AML-193 (cell line): ENCODE measurements around the gene ETDC.
"Not testable (repeated sequence)": the region's sequence is repeated elsewhere in the genome, so short reads cannot be mapped to it uniquely, and the experiment has no call there.

Experiments used
- DNase-seq, 2 experiments: peaks; one replicate each; lab custom pipeline; 2025; lab: John Stamatoyannopoulos, UW

The ETDC gene

DNA sequence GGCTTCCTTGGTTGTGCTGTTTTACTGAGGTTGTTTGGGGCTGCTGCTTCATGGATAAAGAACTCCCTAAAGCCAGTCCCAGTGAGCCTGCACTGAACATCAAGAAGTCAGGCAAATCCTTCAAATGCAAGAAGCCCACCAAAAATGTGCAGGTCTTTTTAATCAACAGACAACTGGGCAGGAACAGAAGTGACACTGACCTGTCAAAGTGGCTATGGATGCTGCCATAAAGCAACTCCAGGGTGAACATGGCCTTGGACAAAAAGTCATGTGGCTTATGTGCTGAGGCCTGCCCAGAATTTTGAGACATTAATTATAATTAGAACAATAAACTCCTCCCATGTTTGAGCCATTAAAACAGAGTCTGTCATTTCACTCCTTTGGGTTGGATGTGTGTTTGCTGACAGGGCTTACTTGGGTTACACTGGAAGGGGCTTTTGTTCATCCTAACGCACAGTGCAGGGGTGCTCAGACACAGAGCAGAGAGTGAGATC, at the start of gene ETDC:
Gene ETDC, plus strand, starts transcription at position 51 of the 494 bp plus-strand sequence. Its CDS starts 0 bp downstream, at position 51.
- DNase-seq: no peak

DNA sequence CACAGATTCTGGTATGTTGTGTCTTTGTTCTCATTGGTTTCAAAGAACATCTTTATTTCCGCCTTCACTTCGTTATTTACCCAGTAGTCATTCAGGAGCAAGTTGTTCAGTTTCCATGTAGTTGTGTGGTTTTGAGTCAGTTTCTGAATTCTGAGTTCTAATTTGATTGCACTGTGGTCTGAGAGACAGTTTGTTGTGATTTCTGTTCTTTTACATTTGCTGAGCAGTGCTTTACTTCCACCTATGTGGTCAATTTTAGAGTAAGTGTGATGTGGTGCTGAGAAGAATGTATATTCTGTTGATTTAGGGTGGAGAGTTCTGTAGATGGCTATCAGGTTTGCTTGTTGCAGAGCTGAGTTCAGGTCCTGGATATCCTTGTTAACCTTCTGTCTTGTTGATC, 48.3 kb upstream of the ETDC start:
- not testable (repeated sequence) for DNase-seq

DNA sequence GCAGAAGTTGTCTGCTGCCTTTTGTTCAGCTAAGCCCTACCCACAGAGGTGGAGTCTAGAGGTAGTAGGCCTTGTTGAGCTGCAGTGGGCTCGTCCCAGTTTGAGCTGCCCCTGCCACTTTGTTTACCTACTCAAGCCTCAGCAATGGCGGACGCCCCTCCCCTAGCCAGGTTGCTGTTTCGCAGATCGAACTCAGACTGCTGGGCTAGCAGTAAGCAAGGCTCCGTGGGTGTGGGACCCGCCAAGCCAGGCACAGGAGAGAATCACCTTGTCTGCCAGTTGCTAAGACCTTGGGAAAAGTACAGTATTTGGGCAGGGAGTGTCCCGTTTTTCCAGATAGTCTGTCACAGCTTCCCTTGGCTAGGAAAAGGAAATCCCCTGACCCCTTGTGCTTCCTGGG, 45.9 kb upstream of the ETDC start:
- not testable (repeated sequence) for DNase-seq

DNA sequence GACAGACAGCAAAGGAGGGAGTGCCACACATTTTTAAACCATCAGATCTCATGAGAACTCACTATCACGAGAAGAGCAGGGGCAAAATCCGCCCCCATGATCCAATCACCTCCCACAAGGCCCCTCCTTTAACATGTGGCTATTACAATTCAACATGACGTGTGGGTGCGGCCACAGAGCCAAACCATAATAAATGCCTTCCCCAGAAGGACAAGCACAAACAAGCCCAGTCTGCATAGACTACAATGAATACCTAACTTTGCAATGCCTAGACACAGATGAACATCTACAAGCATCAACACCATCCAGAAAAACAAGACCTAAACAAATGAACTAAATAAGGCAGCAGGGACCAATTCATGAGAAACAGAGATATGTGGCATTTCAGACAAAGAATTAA, 45.1 kb upstream of the ETDC start:
- no peak for DNase-seq

DNA sequence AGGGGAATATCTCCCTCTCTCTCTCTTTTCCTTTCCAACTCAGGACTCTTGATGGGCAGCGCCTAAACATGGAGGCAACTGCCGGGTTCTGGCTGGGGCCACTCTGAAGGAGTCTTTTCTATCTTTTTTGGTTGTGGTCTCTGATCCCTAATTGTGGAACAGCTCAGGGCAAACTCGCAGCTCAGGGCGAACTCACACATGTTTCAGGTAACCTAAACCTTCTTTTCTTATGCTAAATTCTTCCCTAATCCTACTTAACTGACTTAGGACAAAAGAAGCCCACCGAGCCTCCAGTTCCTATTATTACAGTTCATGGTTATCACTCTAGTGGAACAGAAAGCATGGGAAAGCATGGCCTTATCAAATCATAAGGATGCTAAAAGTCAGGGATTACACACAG, 36.1 kb upstream of the ETDC start:
- DNase-seq: no peak

DNA sequence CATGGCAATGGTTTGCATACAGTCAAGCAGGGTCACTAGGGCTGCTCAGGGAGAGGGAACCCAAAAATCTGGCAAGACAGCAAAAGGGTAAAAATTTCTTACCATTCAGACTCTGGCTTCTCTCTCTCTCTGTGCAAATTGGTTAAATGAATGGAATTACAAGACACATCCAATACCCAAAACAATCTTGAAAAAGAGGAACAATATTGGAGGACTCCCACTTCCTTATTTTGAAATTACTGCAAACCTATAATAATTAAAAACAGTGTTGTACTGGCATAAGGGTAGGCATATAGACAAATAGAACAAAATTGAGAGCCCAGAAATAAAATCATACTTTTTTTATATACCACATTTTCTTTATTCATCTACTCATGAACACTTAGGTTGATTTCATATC, 33.3 kb upstream of the ETDC start:
- DNase-seq: peak; percentile 10 to 14

DNA sequence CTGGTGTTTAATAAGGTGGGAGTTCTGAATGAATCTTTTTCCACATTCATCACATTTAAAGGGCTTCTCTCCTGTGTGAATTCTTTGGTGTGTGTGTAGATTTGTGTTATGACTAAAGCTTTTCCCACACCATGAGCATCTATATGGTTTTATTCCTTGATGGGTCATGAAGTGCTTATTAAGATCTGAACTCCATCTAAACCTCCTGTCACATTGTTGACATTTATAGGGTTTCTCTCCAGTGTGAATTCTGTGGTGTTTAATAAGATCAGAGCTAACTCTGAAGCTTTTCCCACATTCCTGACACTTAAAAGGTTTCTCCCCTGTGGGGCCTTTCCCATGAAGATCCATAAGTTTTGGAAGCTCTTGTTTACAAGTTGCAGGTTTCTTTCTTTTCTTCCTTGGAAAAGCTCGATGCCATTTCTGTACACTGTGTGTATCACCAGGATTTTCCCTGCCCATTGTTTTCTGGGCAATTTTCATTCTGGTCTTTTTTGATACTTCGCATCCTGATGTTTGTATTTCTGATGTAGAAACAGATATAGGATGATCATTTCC, 21.9 kb upstream of the ETDC start:
- DNase-seq: no peak

DNA sequence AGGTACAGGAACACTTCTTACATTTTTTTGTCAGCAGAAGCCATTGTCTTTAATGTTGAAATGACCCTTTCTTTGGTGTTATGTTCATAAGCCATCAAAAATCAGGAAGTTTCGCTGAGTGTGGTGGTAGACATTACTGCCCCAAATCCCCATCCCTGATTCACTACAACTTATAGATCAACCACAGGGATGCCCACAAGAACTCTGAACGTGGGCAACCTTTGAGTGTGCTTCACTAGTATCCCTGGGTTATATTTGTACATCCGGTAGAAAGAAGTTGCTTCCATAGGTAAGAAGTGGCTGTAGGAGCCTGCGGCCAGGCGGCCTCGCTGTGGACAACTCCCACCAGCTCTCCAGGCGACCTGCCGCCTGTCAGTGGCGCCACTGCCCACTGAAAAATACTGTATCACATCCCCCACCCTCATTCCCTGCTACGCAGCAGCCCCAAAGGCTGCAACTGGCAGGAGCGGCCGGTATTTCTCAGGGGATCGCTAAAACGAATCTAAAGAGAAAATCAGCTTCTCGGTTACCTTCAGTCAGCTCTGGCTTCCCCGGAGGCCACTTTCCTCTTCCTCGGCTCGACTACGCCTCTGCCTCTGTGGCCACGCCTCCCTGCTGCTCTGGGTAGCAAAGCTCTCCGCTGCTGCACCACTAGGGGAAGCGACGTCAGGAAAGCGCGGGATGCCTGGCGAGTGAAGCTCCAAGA, 13.9 kb upstream of the ETDC start:
- no peak for DNase-seq

DNA sequence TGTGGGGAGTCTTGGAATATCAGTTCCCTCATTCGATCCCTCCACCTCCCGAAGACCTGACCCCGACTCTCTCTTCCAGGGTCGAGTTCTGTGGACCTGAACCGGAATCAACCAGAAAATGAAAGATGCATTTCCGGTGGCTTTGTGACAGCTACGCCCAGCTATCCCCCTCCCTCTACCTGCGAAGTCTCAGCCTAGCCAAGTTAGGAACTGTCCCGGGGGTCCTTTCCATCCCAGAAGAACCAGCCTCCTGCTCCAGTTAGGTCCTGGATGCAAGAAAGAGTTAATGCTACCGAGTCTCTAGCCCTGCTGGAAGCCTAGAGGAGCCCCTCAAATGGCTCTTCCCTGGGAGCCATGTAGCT, 13.4 kb upstream of the ETDC start:
- no peak for DNase-seq

DNA sequence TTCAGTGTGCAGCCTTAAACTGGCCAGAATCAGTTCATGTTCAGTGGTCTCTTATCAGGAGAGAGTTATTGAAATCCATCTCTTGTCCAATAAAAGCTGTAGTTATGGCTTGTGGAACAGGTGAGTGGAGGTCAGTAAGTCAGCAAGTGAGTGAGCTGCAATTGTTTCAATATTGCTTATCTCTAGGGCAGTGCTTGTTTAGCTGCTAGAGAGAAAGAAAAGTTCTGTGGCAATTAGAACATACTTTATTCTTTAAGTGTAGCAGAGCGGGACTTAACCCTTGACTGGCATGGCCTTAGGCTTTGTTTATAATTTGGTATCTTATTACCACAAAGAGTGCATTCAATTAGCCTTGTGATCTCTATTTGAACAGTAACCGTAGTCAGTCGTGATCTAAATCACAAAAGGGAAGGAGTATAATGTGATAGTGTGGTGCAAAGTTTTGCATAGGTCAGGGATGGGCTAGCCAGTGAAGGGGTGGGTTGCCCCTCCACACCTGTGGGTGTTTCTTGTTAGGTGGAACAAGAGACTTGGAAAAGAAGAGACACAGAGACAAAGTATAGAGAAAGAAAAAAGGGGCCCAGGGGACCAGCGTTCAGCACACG, 6.9 kb upstream of the ETDC start:
- DNase-seq: no peak

DNA sequence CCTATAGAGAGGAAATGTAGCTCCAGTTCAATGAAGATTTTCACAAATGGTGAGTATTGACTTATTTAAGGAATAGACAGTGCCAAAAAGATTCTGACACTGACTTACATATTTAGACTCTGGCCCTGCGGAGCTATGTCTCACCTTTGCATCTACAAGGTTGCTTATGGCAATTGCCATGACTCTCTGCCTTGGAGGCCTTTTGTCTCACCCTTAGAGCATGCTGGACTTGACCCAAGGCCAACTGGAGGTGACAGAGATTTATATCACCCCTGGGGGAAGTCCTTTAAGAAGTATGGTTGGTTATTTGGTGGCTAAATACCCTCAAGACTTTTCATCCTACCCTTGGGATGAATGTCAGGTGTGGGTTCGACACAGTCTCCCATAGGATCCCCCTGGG, 4.5 kb upstream of the ETDC start:
- DNase-seq: no peak

DNA sequence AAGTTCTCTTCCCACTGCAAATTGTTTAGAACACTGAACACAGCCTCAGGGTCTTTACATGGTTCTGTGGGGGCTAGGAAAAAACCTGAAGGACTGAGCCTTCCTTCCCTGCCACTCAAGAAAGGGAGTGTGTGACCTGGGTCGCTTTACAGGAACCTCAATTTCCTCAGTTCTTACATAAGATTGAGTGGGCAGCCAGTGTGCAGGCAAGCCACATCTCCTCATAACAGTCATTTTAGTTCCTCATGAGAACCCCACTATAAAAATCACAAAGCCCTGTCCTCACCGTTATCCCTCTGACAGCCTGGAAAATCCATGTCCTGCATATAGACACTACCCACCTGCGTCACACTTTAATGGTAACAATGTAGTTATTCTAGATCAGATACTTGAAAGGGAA, 2.1 kb upstream of the ETDC start:
- DNase-seq: peak; percentile 6 to 10

DNA sequence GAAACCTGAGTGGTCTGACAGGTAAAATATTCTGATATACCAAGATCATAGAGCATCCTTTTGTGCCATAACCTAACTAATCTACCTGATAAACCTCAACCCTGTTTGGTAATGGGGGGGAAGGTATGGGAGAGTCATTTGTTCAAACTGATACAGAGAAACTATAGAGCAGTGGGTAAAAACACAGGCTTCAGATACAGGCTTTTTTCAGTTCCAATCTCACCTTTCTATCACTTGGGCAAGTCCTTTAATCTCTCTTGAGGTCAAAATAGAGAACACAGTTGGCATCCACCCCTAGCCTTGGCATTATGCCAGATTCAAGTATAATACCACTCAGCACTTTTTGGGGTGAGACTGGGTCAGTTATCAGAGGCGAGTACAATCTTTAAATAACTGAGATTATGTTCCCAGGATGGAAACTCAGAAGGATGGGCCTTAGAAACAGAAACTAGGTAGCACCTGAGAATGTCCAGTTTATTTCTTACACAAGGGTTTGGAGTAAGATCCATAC, 880 bp upstream of the ETDC start:
- DNase-seq: no peak

DNA sequence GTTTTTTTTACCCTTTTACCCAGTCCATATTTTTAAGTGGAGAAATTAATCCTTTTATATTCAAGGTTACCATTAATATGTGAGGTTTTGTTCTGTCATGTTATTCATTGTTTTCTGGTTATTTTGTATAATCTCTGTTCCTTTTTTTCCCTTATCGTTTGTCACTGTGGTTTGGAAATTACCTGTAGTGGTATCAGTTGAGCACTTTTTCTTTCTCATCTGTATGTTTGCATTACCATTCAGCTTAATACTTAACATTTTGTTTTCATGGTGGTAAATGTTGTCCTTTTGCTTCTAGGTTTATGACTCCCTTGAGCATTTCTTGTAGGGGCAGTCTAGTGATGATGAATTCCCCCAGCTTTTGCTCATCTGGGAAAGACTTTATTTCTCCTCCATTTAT, 6.6 kb downstream of the ETDC start:
- no peak for DNase-seq

DNA sequence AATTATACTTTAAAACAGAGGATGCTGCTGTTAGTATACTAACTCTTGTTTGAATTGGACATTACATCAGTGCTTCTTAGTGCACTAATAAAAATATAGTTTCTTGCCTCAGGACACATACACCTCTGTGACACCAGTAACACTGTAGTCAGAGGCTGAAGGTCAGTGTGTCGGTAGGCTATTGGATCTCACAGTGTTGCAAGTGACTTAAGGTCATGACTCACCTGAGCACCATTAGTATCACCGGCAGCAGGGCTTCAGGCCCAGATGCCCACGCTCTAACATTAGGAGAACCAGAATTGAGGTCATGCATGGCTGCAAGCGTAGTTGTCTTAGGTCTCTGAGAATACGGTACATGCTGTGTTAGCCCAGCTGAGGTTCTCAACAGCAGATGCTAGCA, 15.2 kb downstream of the ETDC start:
- no peak for DNase-seq

DNA sequence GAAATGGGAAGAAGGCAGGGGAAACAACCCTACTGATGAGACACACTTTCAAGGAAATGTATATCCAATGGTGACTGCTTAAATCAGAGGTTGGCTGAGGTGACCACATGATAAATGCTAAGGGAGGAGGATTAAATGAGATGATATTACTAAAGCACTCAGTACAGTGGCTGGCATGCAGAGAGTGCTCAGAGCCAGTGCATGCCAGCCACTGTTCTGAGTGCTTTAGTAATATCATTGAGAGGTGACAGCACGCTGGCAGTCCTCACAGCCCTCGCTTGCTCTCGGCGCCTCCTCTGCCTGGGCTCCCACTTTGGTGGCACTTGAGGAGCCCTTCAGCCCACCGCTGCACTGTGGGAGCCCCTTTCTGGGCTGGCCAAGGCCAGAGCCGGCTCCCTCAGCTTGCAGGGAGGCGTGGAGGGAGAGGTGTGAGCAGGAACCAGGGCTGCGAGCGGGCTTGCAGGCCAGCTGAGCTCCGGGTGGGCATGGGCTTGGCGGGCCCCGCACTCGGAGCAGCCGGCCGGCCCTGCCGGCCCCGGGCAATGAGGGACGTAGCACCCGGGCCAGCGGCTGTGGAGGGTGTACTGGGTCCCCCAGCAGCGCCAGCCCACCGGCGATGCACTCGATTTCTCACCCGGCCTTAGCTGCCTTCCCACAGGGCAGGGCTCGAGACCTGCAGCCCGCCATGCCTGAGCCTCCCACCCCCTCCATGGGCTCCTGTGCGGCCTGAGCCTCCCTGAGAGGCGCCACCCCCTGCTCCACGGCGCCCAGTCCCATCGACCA, 15.9 kb downstream of the ETDC start:
- not testable (repeated sequence) for DNase-seq

DNA sequence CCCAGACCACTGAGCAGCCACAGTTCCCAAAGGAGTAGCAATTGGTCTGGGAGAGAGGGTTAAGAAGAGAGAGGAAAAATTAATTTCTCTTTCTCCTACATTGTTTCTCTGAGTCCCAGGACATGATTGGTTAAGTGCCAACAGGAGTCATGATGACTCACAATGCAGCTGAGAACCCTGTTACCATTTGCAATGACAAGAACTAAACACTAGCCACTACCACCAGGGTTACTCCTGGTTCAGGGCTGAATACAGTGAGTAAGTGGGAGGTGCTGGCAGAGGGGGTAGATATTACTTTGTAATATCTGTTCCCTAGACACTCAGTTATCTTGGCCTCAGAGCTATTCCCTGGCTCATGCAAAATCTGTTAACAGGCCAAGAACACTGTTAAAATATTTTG, 18.0 kb downstream of the ETDC start:
- DNase-seq: no peak

DNA sequence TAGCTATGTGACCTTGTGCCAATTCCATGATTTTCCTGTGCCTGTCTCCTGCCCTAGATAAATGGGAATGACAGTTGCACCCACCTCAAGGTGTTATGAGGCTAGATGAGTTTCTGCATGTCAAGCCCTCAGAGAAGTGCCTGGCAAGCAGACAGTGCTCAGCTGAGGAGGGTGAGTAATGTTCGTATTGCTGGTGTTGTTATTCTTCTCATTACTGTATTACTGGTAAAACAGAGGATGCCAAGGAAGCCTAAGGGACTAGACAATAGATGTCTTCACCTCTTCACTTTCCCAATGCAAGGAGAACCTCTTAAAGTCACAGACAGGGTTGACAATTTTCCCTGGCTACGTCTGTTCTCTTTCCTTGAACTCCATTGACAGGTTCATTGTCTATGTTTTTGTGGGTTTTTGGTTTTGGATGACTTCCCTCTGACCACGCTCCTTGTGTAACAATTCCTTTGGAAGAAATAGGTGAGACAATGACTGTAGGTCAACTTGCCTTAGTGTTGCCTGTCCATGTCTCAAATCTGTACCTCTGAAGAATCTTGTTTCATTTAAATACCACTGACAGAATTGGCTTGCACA, 19.2 kb downstream of the ETDC start:
- DNase-seq: no peak

DNA sequence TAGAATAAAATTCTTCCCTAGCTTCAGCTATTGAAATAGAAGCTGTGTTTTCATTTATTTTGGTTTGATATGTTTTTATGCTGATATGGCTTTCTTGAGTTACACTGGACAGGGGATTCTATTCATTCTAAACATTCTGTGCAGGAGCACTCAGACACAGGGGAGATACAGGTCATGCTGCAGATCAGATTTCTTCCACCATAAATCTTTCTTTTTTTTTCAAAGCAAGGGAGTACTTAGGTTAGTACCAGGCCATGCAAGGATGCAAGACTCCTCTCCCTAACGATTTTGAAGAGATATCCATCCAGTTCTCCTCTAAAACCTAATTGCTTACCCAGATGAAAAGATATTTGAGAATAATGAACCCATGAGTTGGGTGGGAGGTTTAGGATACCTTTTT, 21.4 kb downstream of the ETDC start:
- DNase-seq: no peak

DNA sequence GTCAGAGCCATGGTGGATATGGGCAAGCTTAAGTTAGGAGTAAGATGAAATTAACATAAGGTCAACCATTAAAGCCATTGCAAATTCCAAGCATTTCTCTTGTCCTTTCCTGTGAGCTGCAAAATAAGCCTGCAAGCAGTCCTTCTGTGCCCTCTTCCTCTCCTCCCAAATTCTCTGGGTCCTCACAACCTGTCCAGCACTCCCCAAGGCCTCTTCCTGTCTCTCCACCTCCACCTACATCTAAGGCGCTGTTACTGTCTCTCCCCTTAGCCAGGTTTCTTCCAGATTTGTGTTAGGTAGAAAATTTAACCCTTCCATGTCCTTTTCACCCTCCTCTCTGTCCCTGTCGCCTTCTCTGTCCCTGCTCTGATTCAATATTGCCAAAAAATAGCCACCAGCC, 22.2 kb downstream of the ETDC start:
- no peak for DNase-seq

DNA sequence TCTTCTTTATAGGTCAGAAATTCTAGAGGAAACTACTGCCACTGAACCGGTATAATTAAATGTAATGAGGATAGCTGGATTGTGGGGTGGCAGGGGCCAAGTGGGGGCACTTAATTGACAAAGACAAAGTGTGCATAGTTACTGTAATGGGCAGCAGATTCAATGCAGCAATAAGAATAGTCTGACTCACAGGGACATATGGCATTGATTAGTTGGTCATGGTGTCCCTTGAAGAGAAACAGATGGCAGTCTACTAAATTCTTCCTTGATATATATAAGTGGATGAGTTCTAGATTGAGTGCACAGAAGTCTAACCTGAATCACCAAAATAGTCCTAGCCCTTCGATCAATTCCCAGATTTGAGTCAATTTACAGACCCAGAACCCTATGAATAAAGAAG, 31.6 kb downstream of the ETDC start:
- no peak for DNase-seq

DNA sequence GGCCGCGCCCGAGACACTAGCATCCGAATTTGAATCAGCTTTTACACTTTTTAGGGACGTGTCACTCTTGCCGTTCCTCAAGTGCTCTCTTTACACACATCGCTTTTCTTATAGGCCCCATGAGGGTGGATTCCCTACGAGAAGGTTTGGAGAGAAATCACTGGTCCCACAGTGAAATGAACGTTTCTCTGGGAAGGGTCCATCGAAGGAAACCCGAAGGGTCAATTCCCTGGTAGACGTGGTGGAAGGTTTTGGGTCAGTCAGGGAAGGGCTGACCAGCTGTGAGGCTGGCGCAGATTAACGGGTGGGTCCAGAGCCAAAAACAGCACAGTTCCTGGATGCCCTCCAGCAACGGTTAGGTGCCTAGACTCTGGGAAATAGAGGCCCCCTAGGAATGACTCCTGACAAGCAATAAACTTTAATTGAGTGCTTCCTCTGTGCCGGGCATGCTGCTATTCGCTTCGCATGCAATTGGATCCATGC, 35.9 kb downstream of the ETDC start:
- DNase-seq: no peak
